Ovary (tissue), 3 donors: Measurements from ENCODE around the gene DNAH17.

Experiments used
- EP300 ChIP-seq: sonication (generic); formaldehyde crosslinking; IDR thresholded peaks from one replicate; pipeline ENCODE4 v1.6.1; 2017; ENCODE audit warnings: antibody characterized with exemption
- POLR2A ChIP-seq: fragments of 450-650 bp; IDR thresholded peaks from one replicate; pipeline ENCODE4 v1.6.1; 2017; ENCODE audit warnings: antibody characterized with exemption, mild to moderate bottlenecking, moderate library complexity
- TF ChIP-seq, protein P1 (sequence below), 3 donors: fragments of 450-650 bp in 2 of 3; fragments of 200-600 bp in 1 of 3; IDR thresholded peaks; one replicate each; pipeline versions ENCODE4 v1.5.1 to v1.8.0; 2016 to 2022; ENCODE audit warnings: antibody characterized with exemption in 3 of 3, mild to moderate bottlenecking in 1 of 3
- donor health status: DM: no; HTN: no; CAD: no.

DNA sequence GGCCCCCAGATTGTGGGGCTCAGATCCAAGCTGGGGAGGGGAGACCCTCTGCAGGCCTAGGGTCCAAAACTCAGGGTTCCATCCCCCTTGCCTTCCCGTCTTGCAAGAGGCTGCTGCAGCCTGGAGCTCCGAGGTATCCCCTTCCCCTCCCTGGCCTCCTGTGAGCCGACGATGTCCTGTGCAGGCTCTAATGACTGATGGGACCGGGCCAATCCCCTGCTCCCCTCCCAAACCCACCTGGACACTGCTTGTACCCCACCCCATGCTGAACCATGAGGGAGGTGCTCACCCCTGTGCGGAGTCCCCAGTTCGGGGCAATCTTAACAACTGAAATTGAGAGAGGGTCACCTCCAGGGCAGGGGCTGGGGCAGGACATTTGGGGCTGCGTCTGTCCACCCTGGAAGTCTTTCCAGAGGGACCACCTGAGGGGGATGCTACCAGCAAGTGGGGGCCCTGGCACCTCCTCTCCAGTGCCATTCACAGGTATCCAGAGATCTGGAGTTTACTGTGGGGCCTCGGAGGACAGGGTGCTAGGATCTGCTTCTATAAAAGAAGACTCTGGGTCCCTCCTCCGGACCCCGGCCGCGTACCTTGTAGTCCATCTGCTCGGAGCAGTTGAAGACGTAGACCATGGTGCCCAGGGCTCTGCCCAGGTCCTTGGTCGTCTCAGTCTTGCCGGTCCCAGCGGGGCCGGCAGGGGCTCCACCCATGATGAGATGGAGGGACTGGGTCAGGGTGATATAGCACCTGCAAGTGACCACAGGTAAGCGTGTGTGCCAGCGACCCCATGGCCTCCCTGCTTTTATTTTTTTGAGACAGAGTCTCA, 77.3 kb downstream of the DNAH17 start:
- TF ChIP-seq POLR2A: no peak
- TF ChIP-seq, protein P1, sequence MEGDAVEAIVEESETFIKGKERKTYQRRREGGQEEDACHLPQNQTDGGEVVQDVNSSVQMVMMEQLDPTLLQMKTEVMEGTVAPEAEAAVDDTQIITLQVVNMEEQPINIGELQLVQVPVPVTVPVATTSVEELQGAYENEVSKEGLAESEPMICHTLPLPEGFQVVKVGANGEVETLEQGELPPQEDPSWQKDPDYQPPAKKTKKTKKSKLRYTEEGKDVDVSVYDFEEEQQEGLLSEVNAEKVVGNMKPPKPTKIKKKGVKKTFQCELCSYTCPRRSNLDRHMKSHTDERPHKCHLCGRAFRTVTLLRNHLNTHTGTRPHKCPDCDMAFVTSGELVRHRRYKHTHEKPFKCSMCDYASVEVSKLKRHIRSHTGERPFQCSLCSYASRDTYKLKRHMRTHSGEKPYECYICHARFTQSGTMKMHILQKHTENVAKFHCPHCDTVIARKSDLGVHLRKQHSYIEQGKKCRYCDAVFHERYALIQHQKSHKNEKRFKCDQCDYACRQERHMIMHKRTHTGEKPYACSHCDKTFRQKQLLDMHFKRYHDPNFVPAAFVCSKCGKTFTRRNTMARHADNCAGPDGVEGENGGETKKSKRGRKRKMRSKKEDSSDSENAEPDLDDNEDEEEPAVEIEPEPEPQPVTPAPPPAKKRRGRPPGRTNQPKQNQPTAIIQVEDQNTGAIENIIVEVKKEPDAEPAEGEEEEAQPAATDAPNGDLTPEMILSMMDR (IDR thresholded peaks at IDR 0.05): no peak
- TF ChIP-seq EP300: no peak
